ENCODE data around the gene GNB1L. TPM values are rescaled to one million over a fixed set of nuclear protein-coding genes. Genes with fewer than 3 reads are reported as not detected.

The GNB1L gene
- total RNA-seq, 1 donor from 2014 or later: 3.7 TPM

DNA sequence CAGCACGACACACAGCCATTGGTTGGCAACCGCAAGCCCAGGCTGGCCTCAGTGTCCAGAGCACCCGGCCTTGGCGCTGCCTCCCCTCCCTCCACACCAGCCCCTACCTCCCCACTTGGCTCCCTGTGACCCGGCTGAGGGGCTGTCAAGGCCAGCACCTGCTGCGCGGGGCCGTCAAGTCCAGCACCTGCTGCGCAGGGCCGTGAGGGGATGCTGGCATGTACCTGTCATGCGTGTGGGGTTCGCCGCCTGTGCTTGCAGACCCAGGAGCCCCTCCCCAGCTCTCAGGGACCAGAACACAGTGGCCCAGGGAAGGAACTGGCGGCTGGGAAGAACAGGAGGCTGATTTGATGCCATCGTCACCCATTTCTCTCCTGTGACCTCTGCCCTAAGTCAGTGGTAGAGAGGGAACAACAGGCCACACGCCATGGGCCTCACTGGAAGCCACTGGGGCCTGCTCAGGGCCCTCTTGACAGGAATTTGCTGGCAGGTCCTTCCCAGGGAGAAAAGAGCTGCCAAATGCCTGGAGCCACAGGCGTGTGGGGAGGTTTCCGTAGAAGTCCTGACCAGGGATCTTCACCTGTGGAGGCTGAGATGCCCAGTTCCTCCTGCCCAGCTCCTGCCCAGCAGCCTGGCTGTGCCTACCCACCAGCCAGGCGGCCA lies 56.5 kb downstream of the GNB1L start:
- H3K36me3 Mint-ChIP-seq (ENCODE audit: low read depth, unreplicated experiment): peaks cover 4% of the 10 kb centered on the region
- no peak for DNase-seq (ENCODE audit: low spot score)
- H3K27me3 Mint-ChIP-seq (ENCODE audit: unreplicated experiment): peaks cover 2% of the 10 kb centered on the region
- H3K27ac Mint-ChIP-seq (ENCODE audit: unreplicated experiment): no peak overlapping the region
- no peak overlapping the region for H3K4me3 Mint-ChIP-seq (ENCODE audit: unreplicated experiment)
- H3K4me1 Mint-ChIP-seq (ENCODE audit: unreplicated experiment): no peaks in the 10 kb centered on the region
- H3K9me3 Mint-ChIP-seq (ENCODE audit: unreplicated experiment): no peaks in the 10 kb centered on the region
- no peak for TF ChIP-seq CTCF (IDR thresholded peaks at IDR 0.05; ENCODE audit: unreplicated experiment)

DNA sequence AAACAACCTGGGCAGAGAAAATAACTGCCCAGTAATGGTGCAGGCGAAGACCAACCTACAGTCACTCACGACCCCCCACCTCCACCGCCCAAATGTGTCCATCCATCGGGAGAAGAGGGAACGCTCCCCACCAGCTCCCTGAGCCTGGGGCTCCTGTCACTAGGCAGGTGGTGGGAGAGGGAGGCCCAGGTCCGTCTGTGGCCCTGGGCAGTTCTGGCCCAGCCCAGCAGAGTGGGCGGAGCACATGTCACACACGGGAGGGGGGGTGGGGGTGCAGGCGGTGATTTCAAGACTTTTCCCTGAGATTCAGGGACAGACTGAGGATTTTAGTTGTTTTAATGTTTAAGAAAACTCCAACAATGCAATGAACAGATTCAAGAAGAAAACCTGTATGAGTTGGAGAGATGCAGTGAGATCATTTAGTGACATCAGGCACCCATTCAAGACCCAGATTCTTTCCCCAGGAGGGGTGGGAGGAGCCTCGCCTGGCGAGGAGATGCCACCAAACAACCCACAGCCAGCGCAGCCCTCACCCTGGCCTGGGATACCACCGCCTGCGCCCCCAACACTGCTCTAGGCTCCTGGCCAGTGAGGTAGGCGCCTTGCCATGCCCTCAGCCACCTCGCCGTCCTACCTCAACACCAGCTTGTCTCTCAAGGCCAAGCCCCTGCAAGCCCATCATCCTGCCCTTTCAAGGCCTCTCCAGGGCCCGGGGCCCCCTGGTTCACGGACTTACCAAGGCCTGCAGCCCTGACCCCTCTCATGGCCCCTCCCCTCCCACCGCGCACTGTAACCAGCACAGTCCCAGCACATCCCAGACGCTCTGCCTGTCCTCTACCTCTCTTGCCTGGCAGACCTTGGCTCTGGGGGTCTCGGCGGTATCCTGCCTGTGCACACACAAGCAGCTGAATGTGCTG lies 57.3 kb downstream of the GNB1L start:
- DNase-seq (ENCODE audit: low spot score): no peak
- Mint-ChIP-seq H3K27ac (ENCODE audit: unreplicated experiment) (no peak overlapping the region), H3K36me3 (ENCODE audit: low read depth, unreplicated experiment) (peaks cover 4% of the 10 kb centered on the region), H3K27me3 (ENCODE audit: unreplicated experiment) (peaks cover 3% of the 10 kb centered on the region), H3K9me3 (ENCODE audit: unreplicated experiment) (no peaks in the 10 kb centered on the region), H3K4me1 (ENCODE audit: unreplicated experiment) (no peaks in the 10 kb centered on the region), H3K4me3 (ENCODE audit: unreplicated experiment) (no peak overlapping the region)
- TF ChIP-seq CTCF (IDR thresholded peaks at IDR 0.05; ENCODE audit: unreplicated experiment): no peak

GRCh38 chr22:19796160-19796559 lies 58.5 kb downstream of the GNB1L start:
- Mint-ChIP-seq H3K4me3 (ENCODE audit: unreplicated experiment) (no peak overlapping the region), H3K27me3 (ENCODE audit: unreplicated experiment) (peaks cover 4% of the 10 kb centered on the region), H3K27ac (ENCODE audit: unreplicated experiment) (no peak overlapping the region), H3K4me1 (ENCODE audit: unreplicated experiment) (no peaks in the 10 kb centered on the region), H3K9me3 (ENCODE audit: unreplicated experiment) (no peaks in the 10 kb centered on the region), H3K36me3 (ENCODE audit: low read depth, unreplicated experiment) (peaks cover 4% of the 10 kb centered on the region)
- no peak for DNase-seq (ENCODE audit: low spot score)
- TF ChIP-seq CTCF (IDR thresholded peaks at IDR 0.05; ENCODE audit: unreplicated experiment): no peak

DNA sequence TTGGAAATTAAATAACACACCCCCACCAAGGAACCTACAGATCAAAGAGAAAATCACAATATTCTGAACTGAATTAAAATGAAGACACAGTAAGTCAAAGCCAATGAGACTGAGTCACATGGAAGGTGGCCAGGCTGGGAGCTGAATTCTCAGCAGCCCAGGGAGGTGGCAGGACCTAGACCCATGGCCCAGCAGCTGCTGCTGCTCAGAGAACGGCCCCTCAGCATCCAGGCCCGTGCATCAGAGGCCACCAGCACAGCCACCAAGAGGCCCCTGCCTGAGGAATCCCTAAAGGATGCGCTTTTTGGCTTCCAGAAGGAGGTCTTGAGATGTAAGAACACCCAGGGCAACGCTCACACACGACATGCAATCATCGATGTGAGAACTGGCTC lies 59.1 kb downstream of the GNB1L start:
- no peak overlapping the region for H3K4me3 Mint-ChIP-seq (ENCODE audit: unreplicated experiment)
- peaks cover 4% of the 10 kb centered on the region for H3K27me3 Mint-ChIP-seq (ENCODE audit: unreplicated experiment)
- no peak for TF ChIP-seq CTCF (IDR thresholded peaks at IDR 0.05; ENCODE audit: unreplicated experiment)
- H3K9me3 Mint-ChIP-seq (ENCODE audit: unreplicated experiment): no peaks in the 10 kb centered on the region
- no peaks in the 10 kb centered on the region for H3K4me1 Mint-ChIP-seq (ENCODE audit: unreplicated experiment)
- peaks cover 4% of the 10 kb centered on the region for H3K36me3 Mint-ChIP-seq (ENCODE audit: low read depth, unreplicated experiment)
- no peak overlapping the region for H3K27ac Mint-ChIP-seq (ENCODE audit: unreplicated experiment)
- DNase-seq (ENCODE audit: low spot score): no peak
